Stimulated activated CD8-positive, alpha-beta memory T cell treated with anti-CD3 and anti-CD28 coated beads, Interleukin-7, amount 100 ng/mL, for 1 hour (primary cell): ENCODE data around the gene CAPZB.

Experiments
- DNase-seq, 2 donors: peaks; one replicate each; pipeline ENCODE4 v3.0.0-alpha.2; 2020; ENCODE audit warnings: low read depth in 2 of 2

CAPZB gene

GRCh38 chr1:19346026-19346425 is 139.3 kb downstream of the CAPZB start:
- no peak for DNase-seq

GRCh38 chr1:19345391-19345790 is 139.9 kb downstream of the CAPZB start:
- no peak for DNase-seq

GRCh38 chr1:19344831-19345230 is 140.5 kb downstream of the CAPZB start:
- DNase-seq, result no peak

GRCh38 chr1:19344372-19344810 is 140.9 kb downstream of the CAPZB start:
- no peak for DNase-seq

GRCh38 chr1:19343617-19344350 is 141.6 kb downstream of the CAPZB start:
- DNase-seq, result no peak

- no peak for DNase-seq
These were observed 142.3 kb downstream of the CAPZB start for GRCh38 chr1:19342894-19343616.

GRCh38 chr1:19342062-19342750 is 143.1 kb downstream of the CAPZB start:
- no peak for DNase-seq

GRCh38 chr1:19341201-19342061 is 143.9 kb downstream of the CAPZB start:
- DNase-seq, result peak; percentile 42 to 55

GRCh38 chr1:19340387-19340937 is 144.9 kb downstream of the CAPZB start:
- DNase-seq, result no peak

- no peak for DNase-seq
These were observed 146.0 kb downstream of the CAPZB start for GRCh38 chr1:19339214-19339861.

- no peak for DNase-seq
These were observed 147.0 kb downstream of the CAPZB start for GRCh38 chr1:19338323-19338762.

- no peak for DNase-seq
These were observed 148.1 kb downstream of the CAPZB start for GRCh38 chr1:19337289-19337688.

- no peak for DNase-seq
These were observed 148.8 kb downstream of the CAPZB start for GRCh38 chr1:19336543-19336942.

- DNase-seq, result no peak
These were observed 151.6 kb downstream of the CAPZB start for GRCh38 chr1:19333587-19334354.

- no peak for DNase-seq
These were observed 152.5 kb downstream of the CAPZB start for GRCh38 chr1:19332832-19333231.

- no peak for DNase-seq
These were observed 154.0 kb downstream of the CAPZB start for GRCh38 chr1:19331262-19331878.

GRCh38 chr1:19330449-19331135 is 154.7 kb downstream of the CAPZB start:
- DNase-seq, result no peak

GRCh38 chr1:19329611-19330010 is 155.7 kb downstream of the CAPZB start:
- DNase-seq, result no peak

GRCh38 chr1:19329188-19329587 is 156.2 kb downstream of the CAPZB start:
- DNase-seq, result no peak
